ENCODE results near the gene COX17.

DNA sequence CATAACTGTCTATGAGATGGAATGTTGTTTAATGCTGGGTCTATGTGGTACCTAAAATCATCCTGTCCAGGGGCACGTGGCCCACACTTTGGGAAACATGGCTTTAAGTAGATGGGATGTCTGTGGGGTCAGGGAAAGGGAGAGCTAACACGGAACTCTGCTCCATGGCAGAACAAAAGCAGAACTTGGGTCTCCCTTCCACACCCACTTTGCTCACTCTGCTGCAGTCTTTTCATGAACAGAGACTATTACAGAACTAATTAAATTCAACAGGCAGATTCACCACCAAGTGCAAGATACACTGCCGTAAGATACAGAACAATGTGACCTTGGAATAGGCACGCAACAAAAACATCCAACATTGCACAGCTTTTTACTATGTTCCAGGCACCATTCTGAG is 45.0 kb downstream of the COX17 start:
- TF ChIP-seq CTCF (IDR thresholded peaks at IDR 0.05; ENCODE audit: insufficient read depth, low read depth, low read length) (no peak), EZH2 (IDR thresholded peaks at IDR 0.05; ENCODE audit: insufficient read depth, low read length) (no peak)
